HCT116 (cell line): ENCODE results near the gene SAMD4A.

Experiments
- CEBPB ChIP-seq: IDR thresholded peaks from 2 replicates; pipeline ENCODE4 v1.6.1; 2012; ENCODE audit warnings: low read depth
- CTCF ChIP-seq, 3 experiments: fragments of 200-600 bp in 1 of 3; sonication (generic) in 1 of 3; IDR thresholded peaks in 2 of 3; conservative IDR thresholded peaks in 1 of 3; 2 replicates each; pipeline ENCODE4 v1.5.1; 2012 to 2017; ENCODE audit warnings: low read depth in 2 of 3, low read length in 2 of 3, antibody characterized with exemption in 1 of 3, borderline replicate concordance in 1 of 3, control low read depth in 1 of 3, mild to moderate bottlenecking in 1 of 3, mixed read lengths in 1 of 3, mixed run types in 1 of 3, moderate library complexity in 1 of 3; ENCODE audit not compliant: insufficient read depth in 1 of 3
- EZH2 ChIP-seq: fragments of 200-600 bp; sonication (generic); IDR thresholded peaks from 2 replicates; pipeline ENCODE4 v1.6.1; 2017; ENCODE audit warnings: antibody characterized with exemption, mixed run types
- EZH2phosphoT487 ChIP-seq: fragments of 200-600 bp; IDR thresholded peaks from 2 replicates; pipeline ENCODE4 v1.6.1; 2018; ENCODE audit warnings: antibody characterized with exemption, borderline replicate concordance
- JUND ChIP-seq: IDR thresholded peaks from 2 replicates; pipeline ENCODE4 v1.6.1; 2012
- MAX ChIP-seq: IDR thresholded peaks from 2 replicates; pipeline ENCODE4 v1.6.1; 2012
- POLR2A ChIP-seq: IDR thresholded peaks from 2 replicates; pipeline ENCODE4 v1.7.0; 2011; ENCODE audit warnings: borderline replicate concordance; ENCODE audit not compliant: insufficient read depth, insufficient read length; ENCODE audit errors: extremely low read depth
- POLR2AphosphoS5 ChIP-seq: IDR thresholded peaks from 2 replicates; pipeline ENCODE4 v1.6.1; 2011; ENCODE audit warnings: mild to moderate bottlenecking, low read depth, low read length, moderate library complexity
- RAD21 ChIP-seq: IDR thresholded peaks from 2 replicates; pipeline ENCODE4 v1.6.1; 2012; ENCODE audit warnings: low read depth, mild to moderate bottlenecking
- REST ChIP-seq: IDR thresholded peaks from 2 replicates; pipeline ENCODE4 v1.6.1; 2012; ENCODE audit warnings: low read depth
- SIN3A ChIP-seq: IDR thresholded peaks from 2 replicates; pipeline ENCODE4 v1.6.1; 2012; ENCODE audit warnings: low read depth
- SRF ChIP-seq: IDR thresholded peaks from 2 replicates; pipeline ENCODE4 v1.6.1; 2012; ENCODE audit warnings: low read depth
- ZBTB33 ChIP-seq: IDR thresholded peaks from 2 replicates; pipeline ENCODE4 v1.6.1; 2011; ENCODE audit warnings: mild to moderate bottlenecking, low read length, moderate library complexity; ENCODE audit not compliant: insufficient replicate concordance; ENCODE audit errors: extremely low read depth

GRCh38 chr14:54697803-54698202 lies 130.9 kb downstream of the SAMD4A start:
- TF ChIP-seq CTCF (IDR thresholded peaks at IDR 0.05 in 2 of 3, conservative IDR thresholded peaks at IDR 0.05 in 1 of 3; ENCODE audit: borderline replicate concordance in 1 of 3, insufficient read depth in 1 of 3, low read depth in 2 of 3, low read length in 2 of 3) (no peak), JUND (no peak), SIN3A (no peak), POLR2A (no peak), REST (no peak), POLR2AphosphoS5 (no peak), CEBPB (no peak), ZBTB33 (no peak), EZH2phosphoT487 (no peak), EZH2 (no peak), MAX (no peak), RAD21 (no peak), SRF (no peak)
